ENCODE measurements around the gene USP49. TPM values are rescaled to one million over a fixed set of nuclear protein-coding genes. Genes with fewer than 3 reads are reported as not detected.

The USP49 gene
- 0.61 to 1.2 TPM (median 1.2 TPM) in 5 replicates for total RNA-seq (2022; extraction: Qiagen RNA extraction)

DNA sequence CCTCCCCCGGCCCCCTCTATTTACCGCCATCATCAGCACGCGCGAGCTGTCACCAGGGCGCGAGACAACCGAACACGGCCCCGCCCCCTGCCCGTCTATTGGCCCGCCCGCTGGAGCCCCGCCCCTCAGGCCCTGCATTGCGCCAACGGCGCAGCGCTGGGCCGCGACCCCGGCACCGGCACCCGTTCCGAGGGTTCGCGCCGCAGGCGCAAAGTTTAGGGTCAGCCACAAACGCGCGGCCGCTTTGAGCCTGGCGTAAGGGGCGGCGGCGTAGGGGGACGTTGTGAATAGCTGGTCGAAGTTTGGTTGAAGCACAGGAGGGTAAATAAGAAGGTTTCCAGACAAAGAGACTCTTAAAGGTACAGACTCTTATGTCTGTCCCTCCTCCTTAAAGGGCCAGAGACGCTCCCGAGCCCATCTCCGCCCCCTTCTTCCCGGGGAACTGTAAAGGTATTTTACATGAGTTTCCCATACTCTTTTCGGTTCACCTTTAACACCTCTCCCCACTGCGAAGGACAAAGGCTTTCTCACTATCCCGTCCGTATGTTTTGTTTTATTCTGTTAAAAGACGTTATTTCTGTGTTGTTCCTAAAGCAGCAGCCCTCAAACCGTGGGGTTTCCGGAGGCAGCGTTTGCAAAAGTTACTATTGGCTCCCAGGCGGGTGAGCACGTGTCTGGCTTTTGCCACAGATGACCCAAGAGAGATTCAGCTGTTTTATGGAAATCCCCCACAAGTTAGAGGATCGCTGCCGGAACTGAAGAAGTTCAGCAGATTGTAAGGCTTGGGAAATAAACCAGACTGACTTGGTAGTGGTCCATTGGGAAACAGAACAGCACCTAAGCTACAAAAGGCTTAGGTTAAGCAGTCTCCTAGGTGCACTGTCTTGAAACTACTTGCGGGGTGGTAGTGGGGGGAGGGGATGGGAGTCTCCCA lies at the start of gene USP49:
Gene USP49 (minus strand): TSS at position 76 of the 934 bp plus-strand sequence. CDS start 88,392 bp downstream, outside the sequence.

DNA sequence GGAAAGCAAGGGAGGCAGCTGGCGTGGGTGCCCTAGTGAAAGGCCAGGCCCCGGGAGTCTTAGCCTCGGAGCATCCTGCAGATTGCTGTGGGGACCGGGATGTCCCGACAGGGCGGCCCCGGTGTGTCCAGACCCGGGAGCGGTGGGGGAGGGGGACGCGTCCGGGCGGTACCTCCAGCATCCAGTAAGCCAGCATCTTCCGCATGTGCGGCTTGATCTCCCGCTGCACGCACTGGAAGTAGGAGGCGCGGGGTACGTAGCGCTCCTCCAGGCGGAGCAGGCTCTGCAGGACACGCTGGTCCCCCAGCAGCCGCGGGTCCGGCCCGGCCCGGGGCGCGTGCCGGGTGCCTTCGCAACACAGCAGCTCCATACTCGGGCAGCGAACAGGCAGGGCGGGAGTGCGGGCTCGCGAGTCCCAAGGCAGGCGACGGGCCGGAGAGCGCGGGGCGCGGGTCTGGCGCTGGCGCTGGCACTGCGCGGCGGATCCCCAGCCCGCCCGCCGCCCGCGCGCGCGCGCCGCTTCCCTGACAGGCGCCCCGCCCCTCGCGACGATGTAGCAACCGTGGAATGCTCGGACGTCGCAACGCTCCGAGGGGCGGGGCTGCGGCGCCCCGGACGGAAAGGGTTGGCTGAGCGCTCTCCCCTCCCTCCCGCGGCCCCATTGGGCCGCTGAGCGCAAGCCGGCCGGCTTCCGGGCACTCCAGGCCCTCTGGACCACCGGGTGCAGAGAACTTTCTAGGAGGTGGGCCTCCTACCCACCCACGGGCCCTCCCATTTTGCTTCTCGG lies 46.3 kb upstream of the USP49 start, which contains the start of gene CCND3:
Gene CCND3 (minus strand): TSS at position 529 of the 787 bp plus-strand sequence. CDS start 159 bp downstream, at position 370.

DNA sequence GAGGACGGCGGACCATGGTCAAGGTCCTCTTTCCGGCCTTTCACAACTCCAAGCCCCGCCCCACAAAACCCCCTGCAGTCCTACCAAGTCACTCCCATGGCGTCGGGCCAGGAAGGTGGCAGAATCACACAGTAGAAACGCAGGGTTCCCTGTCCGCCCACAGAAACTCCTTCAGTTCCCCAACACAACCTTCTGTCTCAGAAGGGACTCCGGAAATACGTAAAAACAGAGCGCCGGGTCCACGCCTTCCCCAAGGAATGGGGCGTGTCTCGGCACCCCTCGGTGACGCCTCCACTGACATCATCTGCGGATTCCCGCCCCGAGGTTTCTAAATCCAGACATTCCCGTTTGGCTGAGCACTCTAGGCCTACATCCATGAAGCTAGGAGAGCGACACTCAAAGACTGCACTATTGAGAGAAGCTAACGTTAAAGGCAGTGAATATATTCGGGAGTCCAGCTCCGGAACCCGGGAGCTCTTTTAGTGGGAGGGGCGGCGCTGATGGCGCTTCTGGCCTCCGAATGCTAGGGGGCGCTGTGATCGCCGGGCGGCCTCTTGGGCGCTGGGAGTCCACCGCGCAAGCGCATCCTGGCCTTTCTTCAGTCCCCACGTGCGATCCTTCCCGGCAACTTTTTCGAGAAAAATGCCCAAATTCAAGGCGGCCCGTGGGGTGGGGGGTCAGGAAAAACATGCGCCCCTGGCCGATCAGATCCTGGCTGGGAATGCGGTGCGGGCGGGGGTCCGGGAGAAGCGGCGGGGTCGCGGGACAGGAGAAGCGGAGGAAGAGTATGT lies 25.9 kb upstream of the USP49 start, which contains the start of the genes BYSL and MED20:
Gene BYSL (plus strand): TSS at position 579 of the 791 bp plus-strand sequence. CDS start 64 bp downstream, at position 643.
Gene MED20 (minus strand): TSS at position 219 of the 791 bp plus-strand sequence. CDS start 121 bp downstream, at position 98.

DNA sequence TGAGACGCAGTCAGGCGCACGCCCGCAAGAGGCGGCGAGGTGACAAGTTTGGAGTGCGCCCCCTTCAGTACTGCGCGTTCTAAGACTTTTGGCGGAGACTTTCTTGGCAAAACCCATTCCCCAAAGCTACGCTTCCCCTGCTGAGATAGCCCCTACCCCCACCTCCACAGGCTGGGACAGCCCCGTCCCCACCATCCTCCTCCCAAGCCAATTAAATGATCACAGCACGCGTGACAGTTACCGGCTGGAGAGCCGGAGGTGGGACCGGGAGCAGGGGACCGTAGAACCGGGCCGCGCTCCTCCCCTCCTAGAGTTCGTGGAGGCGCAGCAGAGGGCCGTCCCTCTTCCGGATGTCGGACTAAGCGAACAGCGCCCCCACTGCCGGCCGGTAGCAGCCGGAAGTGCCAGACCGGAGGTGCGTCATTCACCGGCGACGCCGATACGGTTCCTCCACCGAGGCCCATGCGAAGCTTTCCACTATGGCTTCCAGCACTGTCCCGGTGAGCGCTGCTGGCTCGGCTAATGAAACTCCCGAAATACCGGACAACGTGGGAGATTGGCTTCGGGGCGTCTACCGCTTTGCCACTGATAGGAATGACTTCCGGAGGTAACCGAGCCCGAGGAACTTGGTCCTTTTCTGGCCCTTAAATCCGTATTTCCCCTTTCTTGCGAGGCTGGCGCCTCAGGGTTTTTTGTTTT lies 107.8 kb downstream of the USP49 start, which contains the start of gene TOMM6:
Gene TOMM6 (plus strand): TSS at position 476 of the 699 bp plus-strand sequence. CDS start 4 bp downstream, at position 480.

DNA sequence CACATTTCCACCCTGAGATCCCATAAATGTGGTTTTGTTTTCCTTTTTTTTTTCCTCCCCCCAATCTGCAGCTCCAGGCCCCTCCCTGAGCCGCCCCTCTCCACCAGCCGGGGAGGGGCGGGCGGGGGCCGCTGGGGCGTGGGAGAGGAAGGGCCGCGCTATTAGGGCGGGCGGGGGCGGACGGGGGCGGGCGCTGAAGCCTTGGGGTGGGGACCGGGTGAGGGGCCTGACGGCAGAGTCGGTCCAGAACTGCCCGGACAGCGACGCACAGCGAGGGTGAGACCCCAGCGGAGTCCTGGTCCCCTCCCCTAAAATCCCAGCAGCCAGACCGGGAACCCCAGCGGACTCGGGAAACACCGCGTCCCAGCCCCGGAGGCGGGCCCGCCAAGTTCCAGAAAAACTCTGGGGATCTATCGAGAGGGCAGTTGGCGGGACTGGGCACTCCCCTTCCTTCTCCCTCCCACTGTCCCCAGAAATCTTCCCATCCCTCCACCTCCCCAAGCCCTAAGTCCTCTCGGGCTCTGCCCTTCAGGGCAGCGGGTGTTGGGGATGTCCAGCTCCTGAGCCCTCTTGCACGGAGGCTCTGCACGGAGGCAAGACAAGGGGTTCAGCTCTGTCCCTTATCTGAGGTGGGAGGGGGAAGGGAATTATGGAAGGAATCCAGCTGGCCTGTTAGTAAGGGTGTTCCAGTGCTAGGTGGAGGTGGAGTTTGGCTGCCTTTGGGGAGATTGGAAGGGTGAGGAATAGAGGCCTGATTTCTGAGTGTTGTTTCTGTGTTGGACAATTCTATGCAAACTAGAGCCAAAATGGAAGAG lies 114.4 kb downstream of the USP49 start, which contains the start of gene PRICKLE4:
Gene PRICKLE4 (plus strand): TSS at position 232 of the 815 bp plus-strand sequence. CDS start 2,692 bp downstream, outside the sequence.

DNA sequence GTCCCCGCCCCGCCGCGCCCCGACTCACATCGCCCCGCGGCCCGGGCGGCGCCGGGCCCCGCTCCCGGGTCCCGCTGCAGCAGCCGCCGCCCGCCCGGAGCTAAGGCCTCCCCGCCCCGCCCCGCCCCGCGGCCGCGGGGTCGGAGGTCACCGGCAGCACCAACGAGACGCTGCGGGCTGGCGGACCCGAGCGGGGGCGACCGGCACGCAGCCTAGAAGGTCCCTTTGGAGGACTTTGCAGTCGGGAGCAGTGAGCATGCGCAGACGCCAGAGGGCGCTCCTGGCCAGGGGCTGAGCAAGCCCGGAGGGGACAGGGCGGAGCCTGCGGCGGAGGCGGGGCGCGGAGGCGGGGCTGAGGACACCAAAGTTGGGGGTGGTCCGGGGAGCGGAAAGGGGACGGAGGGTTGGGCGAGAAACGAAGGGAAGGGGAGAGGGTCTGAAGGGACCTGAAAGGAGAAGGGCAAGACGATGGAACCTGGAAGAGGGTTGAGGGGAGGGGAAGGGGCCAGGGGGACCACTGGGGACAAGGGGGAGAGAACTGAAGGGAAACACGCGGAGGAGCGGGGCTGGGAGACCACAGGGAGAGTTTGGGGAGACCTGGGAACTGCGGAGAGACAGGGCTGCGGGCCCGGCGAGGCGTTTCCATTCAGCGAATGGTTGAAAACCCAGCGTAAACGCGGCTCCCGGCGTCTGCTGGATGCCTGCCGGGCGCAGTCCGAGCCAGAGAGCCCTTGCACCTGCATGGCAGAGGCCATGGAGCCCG lies 115.2 kb downstream of the USP49 start, which contains the start of gene FRS3:
Gene FRS3 (minus strand): TSS at position 113 of the 763 bp plus-strand sequence. CDS start 2,913 bp downstream, outside the sequence.

DNA sequence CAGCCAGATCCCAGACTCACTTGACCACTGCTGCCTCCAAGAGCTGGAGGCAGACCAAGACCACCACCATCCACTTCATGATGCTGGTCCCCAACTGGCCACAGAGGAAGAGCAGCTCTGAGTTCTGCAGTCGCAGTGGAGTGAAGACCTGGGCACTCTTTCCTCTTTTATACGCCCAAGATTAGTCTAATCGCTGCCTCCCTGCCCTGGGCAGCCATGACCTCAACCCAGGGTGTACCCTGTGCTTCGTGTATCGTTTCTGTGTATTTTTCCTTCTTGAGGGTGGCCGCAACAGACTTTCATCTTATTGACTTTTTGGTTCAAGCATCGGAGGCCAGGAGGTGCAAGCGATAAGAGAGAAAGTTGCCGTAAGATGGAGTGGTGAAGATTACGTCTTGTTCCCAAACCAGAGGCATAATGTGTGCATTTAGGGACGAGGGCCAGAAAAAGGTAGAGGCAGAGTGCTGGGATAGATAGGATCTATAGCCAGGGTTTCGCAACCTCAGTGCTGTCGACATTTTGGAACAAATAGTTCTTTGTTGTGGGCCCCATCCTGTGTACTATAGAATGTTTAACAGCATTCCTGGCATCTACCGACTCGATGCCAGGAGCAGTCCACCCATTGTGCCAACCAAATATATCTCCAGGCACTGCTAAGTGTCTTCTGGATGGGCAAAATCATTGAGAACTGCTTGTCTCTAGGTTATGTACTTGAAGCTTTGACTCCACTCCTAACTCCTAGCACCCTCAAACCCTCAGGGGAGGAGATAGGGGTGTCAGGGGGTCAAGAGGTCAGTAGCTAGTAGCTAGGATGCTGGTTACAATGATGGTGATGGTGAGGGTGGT lies 147.7 kb downstream of the USP49 start, which contains the start of gene PGC:
Gene PGC (minus strand): TSS at position 142 of the 846 bp plus-strand sequence. CDS start 63 bp downstream, at position 79.

Other genes with a start within 250 kb of the USP49 start
- gene TFEB, start 159.8 kb downstream of the USP49 start, total RNA-seq (2022; extraction: Qiagen RNA extraction), result 7.5 to 11.9 TPM (median 10.8 TPM) in 5 replicates
- 0.09 to 0.14 TPM (median 0.10 TPM) in 3 of 5 replicates, not detected in the others for gene PGC, start 148.0 kb downstream of the USP49 start, total RNA-seq (2022; extraction: Qiagen RNA extraction)
- 1.6 to 3.0 TPM (median 2.6 TPM) in 5 replicates for gene FRS3, start 115.5 kb downstream of the USP49 start, total RNA-seq (2022; extraction: Qiagen RNA extraction)
- gene PRICKLE4, start 114.6 kb downstream of the USP49 start, total RNA-seq (2022; extraction: Qiagen RNA extraction), result 0.33 to 1.1 TPM (median 0.78 TPM) in 5 replicates
- gene TOMM6, start 107.7 kb downstream of the USP49 start, total RNA-seq (2022; extraction: Qiagen RNA extraction), result 275 to 321 TPM (median 298 TPM) in 5 replicates
- 14.1 to 15.6 TPM (median 15.1 TPM) in 5 replicates for gene MED20, start 25.8 kb upstream of the USP49 start, total RNA-seq (2022; extraction: Qiagen RNA extraction)
- gene BYSL, start 26.1 kb upstream of the USP49 start, total RNA-seq (2022; extraction: Qiagen RNA extraction), result 35.0 to 40.7 TPM (median 36.6 TPM) in 5 replicates
- 108 to 154 TPM (median 139 TPM) in 5 replicates for gene CCND3, start 46.4 kb upstream of the USP49 start, total RNA-seq (2022; extraction: Qiagen RNA extraction)
- 9.6 to 15.2 TPM (median 14.3 TPM) in 5 replicates for gene TAF8, start 155.1 kb upstream of the USP49 start, total RNA-seq (2022; extraction: Qiagen RNA extraction)
- gene C6orf132, start 247.2 kb upstream of the USP49 start, total RNA-seq (2022; extraction: Qiagen RNA extraction), result 2.8 to 5.1 TPM (median 4.0 TPM) in 5 replicates

Measured in A549 treated with dexamethasone at 1 μM for 4 hours (cell line).